T-cell (primary cell): ENCODE measurements around the gene TMEM198. TPM values are rescaled to one million over a fixed set of nuclear protein-coding genes. Genes with fewer than 3 reads are reported as not detected.
A peak's percentile ranks its signal among the peaks of the same experiment; 100 is the strongest.

Experiments
- ATAC-seq, 4 experiments: fragments of 200-7000 bp in 3 of 4; fragments of 150-1000 bp in 1 of 4; cut with Tn5 transposase; replicated peaks in 1 of 4; 1 replicate in 3 of 4; 2 replicates in 1 of 4; pipeline ENCODE4 v1.10.0; 2021; ENCODE audit warnings: moderate library complexity in 3 of 4, mild to moderate bottlenecking in 2 of 4, moderate number of reproducible peaks in 1 of 4
- CTCF ChIA-PET, 2 donors: fragments of 300-600 bp; sonication (Branson Sonifier 250); formaldehyde crosslinking; loops; one replicate each; lab custom pipeline; 2022; ENCODE audit warnings: antibody characterized with exemption in 2 of 2; lab: Charles Lee
- POLR2A ChIA-PET, 2 donors: fragments of 300-600 bp; sonication (Branson Sonifier 250); formaldehyde crosslinking; loops; one replicate each; lab custom pipeline; 2022; ENCODE audit warnings: antibody characterized with exemption in 2 of 2; lab: Charles Lee
- DNase-seq, 35 experiments: peaks; one replicate each; pipeline versions ENCODE4 v3.0.0 to v3.0.0-alpha.2; 2013 to 2023
- H3K27ac ChIP-seq: one replicate; pipeline ENCODE4 v1.5.1; 2013; ENCODE audit warnings: low read length
- H3K27me3 ChIP-seq, 2 experiments: replicated peaks in 1 of 2; 1 replicate in 1 of 2; 2 replicates in 1 of 2; pipeline versions ENCODE4 v1.6.1 to v1.7.0; 2013; ENCODE audit warnings: low read length in 1 of 2, mixed read lengths in 1 of 2; ENCODE audit not compliant: control insufficient read depth in 2 of 2, insufficient read depth in 2 of 2; ENCODE audit errors: extremely low read depth in 1 of 2
- H3K36me3 ChIP-seq, 2 donors: 1 replicate in 1 of 2; 2 replicates in 1 of 2; pipeline versions ENCODE4 v1.6.1 to v1.7.0; 2013; ENCODE audit warnings: low read length in 1 of 2; ENCODE audit not compliant: control insufficient read depth in 2 of 2, insufficient read depth in 1 of 2; ENCODE audit errors: extremely low read depth in 1 of 2
- H3K4me1 ChIP-seq, 2 experiments: 1 replicate in 1 of 2; 2 replicates in 1 of 2; pipeline versions ENCODE4 v1.6.1 to v1.7.0; 2013; ENCODE audit warnings: low read length in 2 of 2, mixed read lengths in 1 of 2; ENCODE audit not compliant: insufficient read depth in 2 of 2, control insufficient read depth in 1 of 2; ENCODE audit errors: extremely low read depth in 1 of 2
- H3K4me3 ChIP-seq, 2 donors: 1 replicate in 1 of 2; 2 replicates in 1 of 2; pipeline versions ENCODE4 v1.5.1 to v1.7.0; 2013; ENCODE audit warnings: mild to moderate bottlenecking in 2 of 2, low read length in 1 of 2, moderate library complexity in 1 of 2; ENCODE audit not compliant: control insufficient read depth in 1 of 2; ENCODE audit errors: extremely low read depth in 1 of 2
- H3K9me3 ChIP-seq: 2 replicates; pipeline ENCODE4 v1.7.0; 2013
- H3K27ac Mint-ChIP-seq, 2 donors: one replicate each; pipeline ENCODE4 v1.8.0; 2020 to 2021; ENCODE audit warnings: mild to moderate bottlenecking in 2 of 2, mixed read lengths in 2 of 2
- H3K27me3 Mint-ChIP-seq, 2 donors: one replicate each; pipeline ENCODE4 v1.8.0; 2021 to 2022; ENCODE audit warnings: mixed read lengths in 2 of 2
- H3K36me3 Mint-ChIP-seq: one replicate; pipeline ENCODE4 v1.8.0; 2021; ENCODE audit warnings: mixed read lengths
- H3K4me1 Mint-ChIP-seq, 3 donors: one replicate each; pipeline ENCODE4 v1.8.0; 2020 to 2022; ENCODE audit warnings: mixed read lengths in 3 of 3, mild to moderate bottlenecking in 1 of 3
- H3K4me3 Mint-ChIP-seq, 3 donors: one replicate each; pipeline ENCODE4 v1.8.0; 2020 to 2022; ENCODE audit warnings: mild to moderate bottlenecking in 3 of 3, mixed read lengths in 3 of 3, moderate library complexity in 3 of 3
- H3K9me3 Mint-ChIP-seq, 3 donors: one replicate each; pipeline ENCODE4 v1.8.0; 2020 to 2022; ENCODE audit warnings: mixed read lengths in 3 of 3
- WGBS: methylation state at CpG from one replicate; pipeline ENCODE4 v1.1.5; 2013; ENCODE audit warnings: missing lambda C conversion rate; ENCODE audit not compliant: insufficient coverage; 5-methylcytosine and 5-hydroxymethylcytosine counted together
- total RNA-seq, 35 experiments: library from RNA in 6 of 35; stranded (reverse) in 6 of 35; fragments of 120-200 nt in 1 of 35; gene quantifications; one replicate each; pipeline versions ENCODE4 v1.2.1 to v1.2.4 and lab custom pipeline; 2013 to 2026

Gene TMEM198
- total RNA-seq, 5 donors from 2014 or later (not counting 1 experiment from before 2014, with no cell fraction given) = 0.37 to 0.88 (median 0.69) TPM

DNA sequence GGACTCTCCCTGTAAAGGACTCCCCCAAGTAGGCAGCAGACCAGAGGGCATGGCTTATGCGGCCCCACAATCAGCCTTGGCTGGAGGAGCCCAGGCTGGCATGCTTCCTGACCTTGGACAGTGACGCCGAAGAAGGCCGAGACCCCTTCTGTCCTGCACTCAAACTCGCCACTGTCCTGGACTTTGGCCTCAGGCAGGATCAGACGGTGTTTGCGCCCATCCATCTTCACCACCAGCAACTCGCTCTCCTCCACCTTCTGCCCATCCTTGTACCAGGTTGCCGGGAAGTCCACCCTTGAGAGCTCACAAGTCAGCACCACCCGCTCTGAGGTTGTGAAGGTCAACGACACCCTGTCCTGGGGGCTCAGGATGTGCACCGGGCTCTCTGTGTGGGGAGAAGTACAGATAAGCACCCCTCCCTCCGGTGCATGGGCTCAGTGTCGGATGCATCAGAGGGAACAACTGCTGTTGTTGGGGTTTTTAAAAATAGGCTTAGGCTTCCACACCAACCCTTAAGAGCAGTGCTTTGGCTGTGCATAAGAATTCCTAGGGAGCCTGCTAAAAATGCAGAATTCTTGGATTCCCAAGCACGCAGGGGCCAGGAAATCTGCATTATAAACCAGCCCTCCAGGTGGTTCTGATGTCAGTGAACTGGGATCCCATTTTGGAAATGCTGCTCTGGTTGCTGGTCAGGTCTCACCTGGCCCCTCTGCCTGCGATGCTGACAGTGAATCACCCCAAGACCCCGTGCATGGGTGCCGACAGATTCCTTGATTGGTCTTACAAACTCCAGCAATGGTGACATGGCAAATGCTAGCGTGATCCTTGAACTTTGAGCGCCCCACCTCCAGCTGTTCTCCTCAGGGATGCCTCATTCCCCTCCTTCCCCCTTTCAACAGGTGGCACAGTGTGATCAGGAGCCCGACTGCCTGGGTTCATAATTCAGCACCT, 21.6 kb downstream of the TMEM198 start:
- no peak overlapping the region for H3K4me3 Mint-ChIP-seq
- Histone ChIP-seq H3K36me3 (no peaks in the 10 kb centered on the region), H3K9me3 (no peaks in the 10 kb centered on the region), H3K27me3 (peaks cover 0 to 77% of the 10 kb centered on the region in 2 experiments), H3K4me1 (no peaks in the 10 kb centered on the region), H3K27ac (no peak overlapping the region), H3K4me3 (no peak overlapping the region)
- no peak for DNase-seq
- H3K27ac Mint-ChIP-seq = no peak overlapping the region
- no peaks in the 10 kb centered on the region for H3K36me3 Mint-ChIP-seq
- peaks cover 35 to 45% of the 10 kb centered on the region in 2 donors for H3K27me3 Mint-ChIP-seq
- H3K9me3 Mint-ChIP-seq = no peaks in the 10 kb centered on the region
- H3K4me1 Mint-ChIP-seq = peaks cover 0 to 5% (median 2%) of the 10 kb centered on the region in 3 donors
- no peak for ATAC-seq
- CTCF ChIA-PET = no interaction called here
- POLR2A ChIA-PET = no interaction called here
- 82% methylated on average over 14 of the region's 21 CpGs for WGBS

DNA sequence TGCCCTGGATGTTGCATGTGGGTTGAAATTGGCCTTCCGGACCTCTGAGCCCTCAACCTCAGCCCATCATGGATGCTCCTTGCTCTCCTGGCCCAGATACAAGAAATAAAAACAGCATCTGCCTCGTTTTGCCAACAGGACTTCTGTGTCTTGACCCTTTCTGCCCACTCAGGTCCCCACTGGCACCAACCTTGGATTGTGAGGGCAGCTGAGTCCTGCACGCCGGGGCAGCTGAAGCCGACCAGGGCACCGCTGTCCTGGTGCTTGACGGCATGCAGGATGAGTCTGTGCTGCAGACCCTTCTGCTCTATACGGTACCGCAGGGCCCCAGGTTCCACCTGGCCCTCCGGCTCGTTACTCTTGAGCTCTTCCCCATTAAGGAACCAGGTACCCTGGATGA, 22.8 kb downstream of the TMEM198 start:
- H3K4me3 ChIP-seq = no peak overlapping the region
- H3K9me3 Mint-ChIP-seq = no peaks in the 10 kb centered on the region
- no peak overlapping the region for H3K27ac ChIP-seq
- H3K9me3 ChIP-seq = no peaks in the 10 kb centered on the region
- H3K4me1 ChIP-seq = peaks cover 0 to 6% of the 10 kb centered on the region in 2 experiments
- POLR2A ChIA-PET = no interaction called here
- H3K27me3 ChIP-seq = peaks cover 0 to 74% of the 10 kb centered on the region in 2 experiments
- DNase-seq (no peak), ATAC-seq (no peak)
- H3K36me3 ChIP-seq = no peaks in the 10 kb centered on the region
- peaks cover 2 to 5% (median 2%) of the 10 kb centered on the region in 3 donors for H3K4me1 Mint-ChIP-seq
- WGBS = 82% methylated on average over 10 of the region's 11 CpGs
- H3K27ac Mint-ChIP-seq = no peak overlapping the region
- H3K27me3 Mint-ChIP-seq = peaks cover 33 to 44% of the 10 kb centered on the region in 2 donors
- CTCF ChIA-PET = no interaction called here
- no peak overlapping the region for H3K4me3 Mint-ChIP-seq
- no peaks in the 10 kb centered on the region for H3K36me3 Mint-ChIP-seq

DNA sequence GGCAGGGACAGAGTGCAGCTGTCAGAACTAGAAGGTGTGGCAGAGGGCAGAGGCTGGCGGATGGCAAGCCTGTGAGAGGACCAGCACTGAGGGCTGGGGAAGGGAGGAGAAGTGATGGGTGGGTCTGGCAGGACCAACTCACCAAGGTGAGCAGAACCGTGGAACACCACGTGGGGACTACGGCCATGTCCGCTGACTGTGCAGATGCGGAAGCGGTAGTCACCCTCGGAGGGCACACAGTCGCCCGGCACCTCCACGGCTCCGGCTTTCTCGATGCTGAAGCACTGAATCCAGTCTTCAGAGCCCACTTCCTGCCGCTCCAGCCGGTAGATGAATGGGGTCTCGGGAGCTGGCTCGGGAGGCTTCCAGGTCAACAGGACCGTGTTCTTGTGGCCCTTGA, 23.3 kb downstream of the TMEM198 start:
- H3K36me3 Mint-ChIP-seq = no peaks in the 10 kb centered on the region
- Histone ChIP-seq H3K36me3 (no peaks in the 10 kb centered on the region), H3K4me3 (no peak overlapping the region), H3K27me3 (peaks cover 0 to 74% of the 10 kb centered on the region in 2 experiments), H3K9me3 (no peaks in the 10 kb centered on the region), H3K27ac (no peak overlapping the region), H3K4me1 (peaks cover 0 to 7% of the 10 kb centered on the region in 2 experiments)
- peaks cover 2 to 5% (median 4%) of the 10 kb centered on the region in 3 donors for H3K4me1 Mint-ChIP-seq
- ATAC-seq (no peak), DNase-seq (no peak)
- H3K27me3 Mint-ChIP-seq = peaks cover 38 to 49% of the 10 kb centered on the region in 2 donors
- ChIA-PET POLR2A (no interaction called here), CTCF (interaction anchor here in 1 of 2 donors (1.1 kb wide), 1 partner anchor 26 kb away, joined by 4 read pairs; no protein-coding TSS in a partner anchor)
- no peak overlapping the region for H3K4me3 Mint-ChIP-seq
- 93% methylated on average over 18 of the region's 18 CpGs for WGBS
- no peaks in the 10 kb centered on the region for H3K9me3 Mint-ChIP-seq
- H3K27ac Mint-ChIP-seq = no peak overlapping the region

DNA sequence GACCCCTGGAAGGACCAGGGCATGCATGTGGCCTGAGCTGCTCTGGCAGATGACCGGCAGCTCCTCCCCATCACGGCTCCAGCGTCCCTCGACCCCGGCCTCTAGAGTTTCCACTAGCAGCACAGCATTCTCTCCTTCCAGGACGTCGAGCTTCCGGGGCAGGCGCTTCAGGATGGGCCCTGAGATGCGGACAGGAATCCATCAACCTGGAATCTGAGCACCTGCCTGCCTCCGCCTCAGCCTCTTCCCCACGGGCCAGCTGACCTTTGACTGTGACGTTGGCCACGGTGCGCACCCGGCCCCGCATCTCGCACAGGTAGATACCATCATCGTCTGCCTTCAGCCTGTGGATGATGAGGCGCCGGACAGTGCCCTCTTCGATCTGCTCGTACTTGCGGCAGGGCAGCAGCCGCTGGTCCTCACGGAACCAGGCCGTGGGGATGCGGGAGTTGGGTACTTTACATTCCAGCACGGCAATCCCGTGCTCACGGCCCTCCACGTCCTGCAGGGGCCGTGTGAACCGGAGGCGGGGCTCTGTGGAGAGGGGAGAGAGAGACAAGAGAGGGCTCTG, 24.0 kb downstream of the TMEM198 start:
- H3K9me3 ChIP-seq = no peaks in the 10 kb centered on the region
- 92% methylated on average over 30 of the region's 35 CpGs for WGBS
- Mint-ChIP-seq H3K36me3 (no peaks in the 10 kb centered on the region), H3K27ac (no peak overlapping the region), H3K4me3 (no peak overlapping the region), H3K27me3 (peaks cover 39 to 55% of the 10 kb centered on the region in 2 donors), H3K4me1 (peaks cover 2 to 5% (median 4%) of the 10 kb centered on the region in 3 donors), H3K9me3 (no peaks in the 10 kb centered on the region)
- peak in 1 of 35 experiments; percentile 3 for DNase-seq
- CTCF ChIA-PET = interaction anchor here in 1 of 2 donors (1.1 kb wide), 1 partner anchor 27 kb away, joined by 4 read pairs; no protein-coding TSS in a partner anchor
- POLR2A ChIA-PET = no interaction called here
- no peak overlapping the region for H3K4me3 ChIP-seq
- peaks cover 0 to 74% of the 10 kb centered on the region in 2 experiments for H3K27me3 ChIP-seq
- peaks cover 0 to 7% of the 10 kb centered on the region in 2 experiments for H3K4me1 ChIP-seq
- no peak for ATAC-seq
- H3K36me3 ChIP-seq = no peaks in the 10 kb centered on the region
- no peak overlapping the region for H3K27ac ChIP-seq

DNA sequence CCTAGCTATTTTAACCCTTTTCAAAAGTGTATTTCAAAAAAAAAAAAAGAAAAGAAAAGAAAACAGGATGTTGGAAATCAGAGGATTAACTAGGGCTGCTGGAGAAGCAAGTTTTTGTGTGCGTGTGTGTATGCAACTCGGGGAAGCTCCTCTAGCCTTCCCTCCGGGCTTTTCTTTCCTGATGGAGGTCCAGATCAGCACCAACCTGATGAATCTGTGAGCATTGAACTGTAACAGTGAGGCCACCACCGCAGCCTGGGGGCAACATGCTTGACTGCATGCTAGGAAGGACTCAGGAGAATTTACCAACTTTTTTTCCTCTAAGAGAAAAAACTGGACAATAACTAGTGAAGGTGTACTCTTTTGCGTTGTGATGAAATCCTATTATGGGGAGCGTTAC, 25.2 kb downstream of the TMEM198 start:
- Histone ChIP-seq H3K4me3 (no peak overlapping the region), H3K36me3 (no peaks in the 10 kb centered on the region), H3K9me3 (no peaks in the 10 kb centered on the region), H3K27ac (no peak overlapping the region), H3K27me3 (peaks cover 0 to 68% of the 10 kb centered on the region in 2 experiments), H3K4me1 (peaks cover 0 to 7% of the 10 kb centered on the region in 2 experiments)
- CTCF ChIA-PET = interaction anchor here (0.6 kb wide), 2 partner anchors 28 to 127 kb away, joined by 3 read pairs; no protein-coding TSS in a partner anchor
- DNase-seq (no peak), ATAC-seq (no peak)
- Mint-ChIP-seq H3K36me3 (no peaks in the 10 kb centered on the region), H3K27ac (no peak overlapping the region), H3K9me3 (no peaks in the 10 kb centered on the region), H3K27me3 (peaks cover 42 to 59% of the 10 kb centered on the region in 2 donors), H3K4me3 (no peak overlapping the region), H3K4me1 (peaks cover 2 to 5% (median 4%) of the 10 kb centered on the region in 3 donors)
- 100% methylated on average over 2 of the region's 6 CpGs for WGBS
- POLR2A ChIA-PET = no interaction called here

DNA sequence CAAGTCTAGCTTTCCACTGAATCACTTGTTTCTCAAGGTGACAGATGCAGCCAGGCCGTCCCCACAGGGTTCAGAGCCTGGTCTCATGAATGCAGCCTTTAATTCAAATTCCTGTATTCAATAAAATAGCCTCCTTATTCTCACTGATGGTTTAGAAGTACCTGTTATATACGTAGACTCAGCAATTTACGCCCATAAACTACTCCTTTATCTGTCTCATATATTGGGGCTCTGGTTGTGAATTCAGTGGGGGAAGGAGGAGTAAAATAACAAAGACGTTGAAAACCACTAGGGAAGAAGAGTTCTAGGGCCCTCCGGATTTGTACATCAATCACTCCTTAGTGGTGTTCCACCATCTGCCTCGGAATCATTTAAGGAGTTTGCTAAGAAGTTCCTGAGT, 25.8 kb downstream of the TMEM198 start:
- H3K27ac Mint-ChIP-seq = no peak overlapping the region
- no peak overlapping the region for H3K27ac ChIP-seq
- CTCF ChIA-PET = no interaction called here
- peak overlapping the region; percentile 10 to 59 (median 21) for H3K4me3 Mint-ChIP-seq
- POLR2A ChIA-PET = no interaction called here
- H3K4me1 Mint-ChIP-seq = peaks cover 2 to 5% (median 4%) of the 10 kb centered on the region in 3 donors
- peaks cover 0 to 70% of the 10 kb centered on the region in 2 experiments for H3K27me3 ChIP-seq
- no peak for ATAC-seq
- H3K36me3 ChIP-seq = no peaks in the 10 kb centered on the region
- 85% methylated on average over 2 of the region's 6 CpGs for WGBS
- no peaks in the 10 kb centered on the region for H3K9me3 ChIP-seq
- DNase-seq = no peak
- no peak overlapping the region for H3K4me3 ChIP-seq
- H3K36me3 Mint-ChIP-seq = no peaks in the 10 kb centered on the region
- no peaks in the 10 kb centered on the region for H3K9me3 Mint-ChIP-seq
- peaks cover 36 to 56% of the 10 kb centered on the region in 2 donors for H3K27me3 Mint-ChIP-seq
- peaks cover 0 to 7% of the 10 kb centered on the region in 2 experiments for H3K4me1 ChIP-seq
